Prostate gland (tissue), 2 donors: ENCODE data around the gene MGLL. TPM values are rescaled to one million over a fixed set of nuclear protein-coding genes. Genes with fewer than 3 reads are reported as not detected.

ENCODE experiments used
- DNase-seq: peaks from one replicate; pipeline ENCODE4 v3.0.0-alpha.2; 2019; ENCODE audit warnings: low spot score
- H3K27ac ChIP-seq, 2 donors: fragments of 200-600 bp; sonication (generic); 2 replicates each; pipeline ENCODE4 v1.5.1; 2017 to 2019
- H3K27me3 ChIP-seq: fragments of 200-600 bp; sonication (generic); replicated peaks from 2 replicates; pipeline ENCODE4 v1.5.1; 2019; ENCODE audit not compliant: insufficient read depth
- H3K36me3 ChIP-seq, 2 donors: fragments of 200-600 bp; sonication (generic); 1 replicate in 1 of 2; 2 replicates in 1 of 2; pipeline versions ENCODE4 v1.5.1 to v1.8.1; 2017 to 2019
- H3K4me1 ChIP-seq: fragments of 200-600 bp; sonication (generic); replicated peaks from 2 replicates; pipeline ENCODE4 v1.5.1; 2019
- H3K4me3 ChIP-seq, 2 donors: fragments of 200-600 bp; sonication (generic); 2 replicates each; pipeline ENCODE4 v1.5.1; 2017 to 2019
- H3K9me3 ChIP-seq: fragments of 200-600 bp; sonication (generic); 2 replicates; pipeline ENCODE4 v1.5.1; 2017
- POLR2A ChIP-seq: fragments of 450-650 bp; IDR thresholded peaks from one replicate; pipeline ENCODE4 v1.6.1; 2016; ENCODE audit warnings: antibody characterized with exemption, mild to moderate bottlenecking
- POLR2AphosphoS5 ChIP-seq: sonication (generic); formaldehyde crosslinking; IDR thresholded peaks from one replicate; pipeline ENCODE4 v1.6.1; 2017; ENCODE audit warnings: antibody characterized with exemption
- WGBS: methylation state at CpG from one replicate; pipeline ENCODE4 v1.1.5; 2018; 5-methylcytosine and 5-hydroxymethylcytosine counted together
- intact Hi-C: fragments of 100-400 bp; cut with DNase I; formaldehyde crosslinking; loops from one replicate; pipeline ENCODE4 v1.14.2; 2022
- total RNA-seq, 2 donors: library from RNA; depleted of rRNA; stranded (reverse); fragments of >200 nt; gene quantifications; one replicate each; pipeline ENCODE4 v1.1.0, GENCODE V29; 2016
- TF ChIP-seq, protein P1 (sequence below), 4 experiments: fragments of 200-600 bp in 2 of 4; fragments of 450-650 bp in 2 of 4; sonication (generic) in 2 of 4; IDR thresholded peaks; 1 replicate in 3 of 4; 2 replicates in 1 of 4; pipeline ENCODE4 v1.5.1; 2016 to 2019; ENCODE audit warnings: antibody characterized with exemption in 4 of 4, mild to moderate bottlenecking in 2 of 4, moderate library complexity in 2 of 4

Gene MGLL
- total RNA-seq, 2 donors from 2014 or later, result 20.0 to 31.8 TPM

GRCh38 chr3:127646501-127647046, 175.7 kb downstream of the MGLL start:
- WGBS, result 95% methylated on average over 10 of the region's 10 CpGs
- H3K4me3 ChIP-seq, result no peak overlapping the region
- no peaks in the 10 kb centered on the region for H3K27me3 ChIP-seq
- H3K36me3 ChIP-seq, result no peaks in the 10 kb centered on the region
- H3K9me3 ChIP-seq, result no peaks in the 10 kb centered on the region
- intact Hi-C loops, result no loop called here
- H3K4me1 ChIP-seq, result no peaks in the 10 kb centered on the region
- no peak for TF ChIP-seq POLR2AphosphoS5
- TF ChIP-seq, protein P1, sequence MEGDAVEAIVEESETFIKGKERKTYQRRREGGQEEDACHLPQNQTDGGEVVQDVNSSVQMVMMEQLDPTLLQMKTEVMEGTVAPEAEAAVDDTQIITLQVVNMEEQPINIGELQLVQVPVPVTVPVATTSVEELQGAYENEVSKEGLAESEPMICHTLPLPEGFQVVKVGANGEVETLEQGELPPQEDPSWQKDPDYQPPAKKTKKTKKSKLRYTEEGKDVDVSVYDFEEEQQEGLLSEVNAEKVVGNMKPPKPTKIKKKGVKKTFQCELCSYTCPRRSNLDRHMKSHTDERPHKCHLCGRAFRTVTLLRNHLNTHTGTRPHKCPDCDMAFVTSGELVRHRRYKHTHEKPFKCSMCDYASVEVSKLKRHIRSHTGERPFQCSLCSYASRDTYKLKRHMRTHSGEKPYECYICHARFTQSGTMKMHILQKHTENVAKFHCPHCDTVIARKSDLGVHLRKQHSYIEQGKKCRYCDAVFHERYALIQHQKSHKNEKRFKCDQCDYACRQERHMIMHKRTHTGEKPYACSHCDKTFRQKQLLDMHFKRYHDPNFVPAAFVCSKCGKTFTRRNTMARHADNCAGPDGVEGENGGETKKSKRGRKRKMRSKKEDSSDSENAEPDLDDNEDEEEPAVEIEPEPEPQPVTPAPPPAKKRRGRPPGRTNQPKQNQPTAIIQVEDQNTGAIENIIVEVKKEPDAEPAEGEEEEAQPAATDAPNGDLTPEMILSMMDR (IDR thresholded peaks at IDR 0.05), result no peak
- no peak for TF ChIP-seq POLR2A
- no peak overlapping the region for H3K27ac ChIP-seq
- no peak for DNase-seq

DNA sequence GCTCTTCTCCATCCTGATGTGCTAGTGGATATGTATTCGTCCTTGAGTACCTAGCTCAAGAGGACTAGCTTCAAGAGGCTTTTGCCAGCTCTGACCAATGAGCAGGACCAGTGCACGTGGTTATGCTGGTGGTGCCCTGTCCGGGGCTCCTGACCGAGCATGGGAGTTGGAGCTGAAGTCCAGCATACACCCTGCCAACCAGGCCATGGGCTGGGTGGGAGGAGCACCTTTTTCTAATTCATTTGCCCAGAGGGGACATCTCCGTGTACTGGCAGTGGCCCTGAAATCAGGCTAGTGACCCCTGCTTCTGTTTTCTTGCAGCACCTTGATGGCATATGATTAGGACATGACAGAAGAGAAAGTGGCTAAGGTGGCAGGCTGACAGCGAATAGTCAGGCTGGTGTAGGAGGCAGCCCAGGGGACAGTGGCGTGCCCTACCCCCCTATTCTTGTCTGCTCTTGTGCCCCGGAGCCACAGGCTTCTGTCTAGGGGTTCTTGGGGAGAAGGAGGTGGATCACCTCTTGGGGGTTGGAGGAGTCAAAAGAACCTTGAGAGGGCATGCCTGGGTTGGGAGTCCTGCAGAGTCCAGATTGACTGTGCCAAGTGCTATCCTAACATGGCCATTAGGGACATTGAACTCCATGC, 176.8 kb downstream of the MGLL start:
- H3K4me3 ChIP-seq, result no peak overlapping the region
- no peaks in the 10 kb centered on the region for H3K36me3 ChIP-seq
- WGBS, result 96% methylated on average over 8 of the region's 8 CpGs
- intact Hi-C loops, result no loop called here
- no peak overlapping the region for H3K27ac ChIP-seq
- H3K4me1 ChIP-seq, result no peaks in the 10 kb centered on the region
- H3K27me3 ChIP-seq, result no peaks in the 10 kb centered on the region
- no peak for DNase-seq
- no peak for TF ChIP-seq POLR2A
- TF ChIP-seq, protein P1 (IDR thresholded peaks at IDR 0.05), result no peak
- no peak for TF ChIP-seq POLR2AphosphoS5
- no peaks in the 10 kb centered on the region for H3K9me3 ChIP-seq

- Histone ChIP-seq H3K27me3 (no peaks in the 10 kb centered on the region), H3K27ac (no peak overlapping the region), H3K9me3 (no peaks in the 10 kb centered on the region), H3K4me3 (no peak overlapping the region), H3K36me3 (no peaks in the 10 kb centered on the region), H3K4me1 (no peaks in the 10 kb centered on the region)
- 85% methylated on average over 5 of the region's 5 CpGs for WGBS
- TF ChIP-seq POLR2AphosphoS5, result no peak
- TF ChIP-seq, protein P1 (IDR thresholded peaks at IDR 0.05), result no peak
- TF ChIP-seq POLR2A, result no peak
- intact Hi-C loops, result no loop called here
- no peak for DNase-seq
These were observed 177.5 kb downstream of the MGLL start for GRCh38 chr3:127644641-127645370.

DNA sequence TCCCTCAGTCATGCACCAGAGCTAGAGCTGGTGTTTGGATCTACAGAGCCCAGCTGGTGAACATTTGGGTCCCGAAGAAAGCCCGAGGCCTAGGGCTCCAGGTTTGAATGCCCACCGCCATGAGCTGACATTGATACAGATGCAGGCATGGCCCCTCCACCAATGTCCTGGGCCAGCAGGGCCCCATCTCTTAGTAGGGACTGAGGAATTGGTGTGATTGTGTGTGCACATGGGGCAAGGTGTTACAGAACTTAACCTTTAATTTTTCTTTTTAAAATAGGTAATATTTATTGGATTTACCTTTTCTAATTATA, 182.3 kb downstream of the MGLL start:
- Histone ChIP-seq H3K36me3 (no peaks in the 10 kb centered on the region), H3K4me1 (no peaks in the 10 kb centered on the region), H3K4me3 (no peak overlapping the region), H3K27me3 (no peaks in the 10 kb centered on the region), H3K9me3 (no peaks in the 10 kb centered on the region), H3K27ac (no peak overlapping the region)
- WGBS, result 93% methylated on average over 3 of the region's 3 CpGs
- TF ChIP-seq, protein P1 (IDR thresholded peaks at IDR 0.05), result no peak
- no peak for TF ChIP-seq POLR2A
- no peak for TF ChIP-seq POLR2AphosphoS5
- no peak for DNase-seq
- intact Hi-C loops, result no loop called here
